GM18526 (cell line): ENCODE data around the gene SPECC1L.

ENCODE experiments used
- POLR2A ChIP-seq: IDR thresholded peaks from 3 replicates; pipeline ENCODE4 v1.6.1; 2011; ENCODE audit not compliant: insufficient read length; ENCODE audit errors: extremely low read depth

SPECC1L gene

DNA sequence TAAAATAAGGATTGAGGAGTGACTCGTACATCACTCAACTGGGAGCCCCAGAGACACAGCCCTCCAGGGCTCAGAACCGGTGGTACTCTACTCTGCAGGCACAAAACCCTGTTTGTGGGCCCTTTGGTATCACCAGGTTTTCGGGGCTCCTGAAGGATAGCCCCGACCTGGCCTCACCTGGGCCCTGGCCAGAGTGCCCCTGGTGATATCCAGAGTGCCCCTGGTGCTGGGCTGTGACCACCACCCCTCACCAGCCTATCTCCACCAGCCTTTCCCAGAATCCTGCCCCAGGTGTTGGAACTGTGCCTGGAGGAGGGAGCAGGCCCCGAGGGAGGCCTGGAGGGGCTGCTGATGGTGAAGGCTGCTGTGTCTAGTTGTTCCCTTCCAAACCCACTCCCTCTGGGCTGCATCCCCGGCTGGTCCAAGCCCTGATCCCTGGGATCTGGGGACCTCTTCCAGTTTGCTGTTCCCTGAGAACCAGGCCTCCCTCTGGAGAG lies 23.6 kb upstream of the SPECC1L start:
- TF ChIP-seq POLR2A = no peak

DNA sequence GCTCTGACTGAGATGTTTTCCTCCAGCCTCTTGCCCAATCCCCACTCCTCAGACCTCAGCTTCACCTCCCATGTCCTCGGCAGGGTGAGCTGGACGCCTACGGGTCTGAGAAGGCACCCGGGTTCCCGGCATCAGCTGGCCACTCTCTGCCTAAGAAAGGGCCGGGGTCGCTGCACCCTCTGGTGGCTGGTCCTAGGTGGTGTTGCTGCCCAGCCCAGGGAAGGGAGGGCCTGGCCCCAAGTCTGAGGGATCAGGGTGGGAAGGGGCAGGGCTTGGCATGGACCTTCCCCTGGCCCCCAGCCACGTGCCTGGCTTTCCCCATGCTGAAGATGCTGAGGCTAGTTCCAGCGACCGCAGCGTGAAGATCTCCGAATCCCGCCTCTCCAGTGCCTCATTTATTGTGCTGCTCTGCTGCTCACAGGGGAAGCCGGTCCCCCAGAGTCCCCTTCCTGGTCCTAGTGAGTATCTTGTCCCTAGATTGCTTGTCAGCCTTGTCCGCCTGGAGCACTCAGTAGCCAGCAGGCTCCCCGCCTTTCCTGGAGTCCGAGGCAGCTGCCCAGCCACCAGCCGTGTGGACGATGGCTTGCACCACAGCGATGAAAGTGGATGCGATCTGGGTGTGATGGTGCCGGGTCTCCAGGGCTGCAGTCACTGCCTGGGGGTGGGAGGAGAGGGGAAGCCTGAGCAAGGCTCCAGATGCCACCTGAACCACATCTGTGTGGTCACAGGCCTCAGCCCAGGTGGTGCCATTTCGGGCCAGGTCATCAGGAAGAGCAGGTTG lies 22.9 kb upstream of the SPECC1L start:
- TF ChIP-seq POLR2A = no peak

DNA sequence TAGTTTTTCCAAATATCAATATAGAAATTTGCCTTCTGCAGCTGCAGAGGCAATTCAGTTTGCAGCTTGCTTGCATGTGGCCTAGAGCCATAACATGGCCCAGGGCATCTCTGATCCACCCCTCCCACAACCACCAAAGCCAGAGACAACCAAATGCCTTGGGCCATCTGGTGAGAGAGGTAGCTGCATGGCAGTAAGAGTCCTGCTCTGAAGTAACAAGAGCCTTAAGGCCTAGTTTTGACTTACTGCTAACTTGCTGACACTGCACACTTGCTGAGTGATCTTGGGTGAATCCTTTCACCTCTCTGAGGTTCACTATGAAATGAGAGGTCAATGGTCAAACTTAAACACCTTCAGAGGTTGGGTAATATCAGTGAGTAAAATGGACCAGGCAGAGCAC lies 4.9 kb upstream of the SPECC1L start:
- no peak for TF ChIP-seq POLR2A

DNA sequence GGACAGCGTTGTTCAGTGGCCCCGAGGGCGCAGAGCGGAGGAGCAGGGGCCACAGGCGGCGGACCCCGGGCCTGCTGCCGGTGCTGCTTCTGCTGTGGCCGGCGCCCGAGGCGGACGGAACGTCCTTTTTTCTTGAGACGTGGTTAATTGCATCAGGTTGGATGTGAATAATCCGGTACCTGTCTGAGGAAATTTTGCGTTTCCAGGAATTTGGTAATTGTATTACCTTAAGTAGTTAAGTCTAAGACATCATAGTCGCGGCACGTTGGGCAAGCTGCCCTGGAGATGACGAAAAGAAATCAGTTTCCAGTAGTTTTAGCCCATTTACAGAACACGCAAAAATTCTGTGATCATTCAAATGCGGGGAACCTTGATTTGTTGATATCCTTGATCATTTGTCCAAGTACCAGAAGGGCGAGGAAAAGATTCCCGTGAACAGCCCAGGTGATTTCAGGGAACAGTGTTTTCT lies 789 bp downstream of the SPECC1L start:
- no peak for TF ChIP-seq POLR2A

DNA sequence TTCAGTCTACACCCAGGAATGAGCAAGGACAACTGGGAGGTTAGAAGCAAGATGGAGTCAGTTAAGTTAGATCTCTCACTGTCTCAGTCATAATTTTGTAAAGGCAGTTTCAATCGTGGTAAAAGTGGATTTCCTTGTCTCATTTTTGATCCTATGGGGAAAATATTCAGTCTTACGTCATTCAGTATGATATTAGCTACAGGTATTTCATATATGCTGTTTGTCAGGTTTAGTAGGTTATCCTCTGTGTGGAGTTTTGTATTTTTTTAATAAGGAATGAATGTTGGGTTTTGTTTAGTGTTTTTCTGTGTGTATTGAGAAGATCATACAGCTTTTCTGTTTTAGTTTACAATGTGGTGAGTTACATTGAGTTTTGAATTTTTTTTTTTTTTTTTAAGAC lies 11.8 kb downstream of the SPECC1L start:
- no peak for TF ChIP-seq POLR2A

DNA sequence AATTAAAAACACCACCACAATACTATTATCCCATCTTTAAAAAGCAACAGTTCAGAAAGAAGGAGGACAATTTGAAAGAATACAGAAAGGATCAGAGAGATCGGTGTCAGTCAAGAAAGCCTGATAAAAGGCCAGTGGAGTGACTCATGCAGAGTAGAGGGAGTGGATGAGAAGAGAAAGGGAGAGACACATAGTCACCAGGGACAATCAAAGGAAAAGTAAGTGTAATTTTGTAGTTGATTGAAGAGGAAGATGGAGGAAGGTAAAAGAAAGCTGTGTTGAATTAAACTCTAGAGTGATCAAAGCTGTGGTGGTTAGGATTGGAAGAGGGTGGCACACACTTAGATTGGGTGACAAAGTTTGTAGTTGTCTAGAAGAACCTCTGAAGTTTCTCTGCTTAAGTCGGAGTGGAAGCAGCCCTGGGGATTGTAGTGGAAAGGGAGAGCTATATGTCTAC lies 14.1 kb downstream of the SPECC1L start:
- TF ChIP-seq POLR2A = no peak

DNA sequence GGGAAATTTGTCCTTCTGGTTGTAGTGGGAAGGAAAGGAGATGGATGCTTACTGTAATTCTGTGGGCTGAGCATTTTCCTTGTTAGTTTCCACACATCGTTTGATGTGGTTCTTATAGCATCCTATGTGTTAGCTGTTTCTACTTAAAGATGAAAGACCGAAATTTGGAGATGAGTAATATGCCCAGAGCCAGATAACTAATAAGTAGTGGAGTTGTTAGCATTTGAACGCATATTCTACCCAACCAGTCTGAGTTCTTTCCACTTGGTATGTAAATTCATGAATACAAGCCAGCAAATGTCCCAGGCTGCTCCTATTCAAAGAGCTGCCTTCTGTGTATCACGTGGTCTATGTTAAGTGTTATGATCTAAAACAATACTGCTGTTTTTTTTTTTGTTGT lies 14.6 kb downstream of the SPECC1L start:
- TF ChIP-seq POLR2A = no peak

DNA sequence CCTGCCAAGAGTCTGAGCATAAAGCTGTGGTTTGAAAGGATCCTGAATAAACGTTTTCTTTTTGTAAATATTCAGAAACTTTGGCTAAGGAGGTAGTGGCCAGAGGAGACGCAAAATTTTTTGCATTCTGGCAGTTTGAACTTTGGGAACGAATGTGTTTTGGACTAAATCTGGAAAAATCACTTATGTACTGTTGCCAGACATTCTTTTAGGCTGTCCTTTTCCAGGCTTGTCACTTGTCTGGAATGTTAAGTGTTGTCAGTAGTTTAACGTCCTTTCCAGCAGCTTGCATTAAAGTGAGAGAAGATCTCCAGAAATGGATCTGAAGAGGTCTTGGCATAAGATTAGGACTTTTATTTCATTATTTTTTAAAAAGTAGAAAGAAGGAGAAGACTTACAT lies 18.5 kb downstream of the SPECC1L start:
- no peak for TF ChIP-seq POLR2A

DNA sequence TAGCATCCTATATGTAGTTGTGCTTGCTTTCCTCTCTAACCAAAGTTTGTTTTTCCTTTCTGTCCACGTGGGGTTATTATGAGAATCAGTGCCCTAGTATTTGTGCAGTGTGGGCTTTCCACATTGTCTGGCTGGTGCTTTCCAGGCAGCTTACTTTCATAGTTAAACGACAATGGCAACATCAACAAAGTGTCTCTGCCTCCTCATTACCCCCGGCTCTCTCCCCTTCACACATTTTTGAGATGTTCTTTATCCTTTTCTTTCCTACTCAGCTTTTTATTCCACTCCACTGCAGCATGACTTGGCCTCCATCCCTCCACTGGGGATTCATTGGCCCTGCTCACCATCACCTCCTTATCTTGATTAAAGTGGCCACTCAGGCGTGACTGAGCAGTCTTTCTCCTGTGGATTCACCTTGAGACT lies 19.1 kb downstream of the SPECC1L start:
- no peak for TF ChIP-seq POLR2A

DNA sequence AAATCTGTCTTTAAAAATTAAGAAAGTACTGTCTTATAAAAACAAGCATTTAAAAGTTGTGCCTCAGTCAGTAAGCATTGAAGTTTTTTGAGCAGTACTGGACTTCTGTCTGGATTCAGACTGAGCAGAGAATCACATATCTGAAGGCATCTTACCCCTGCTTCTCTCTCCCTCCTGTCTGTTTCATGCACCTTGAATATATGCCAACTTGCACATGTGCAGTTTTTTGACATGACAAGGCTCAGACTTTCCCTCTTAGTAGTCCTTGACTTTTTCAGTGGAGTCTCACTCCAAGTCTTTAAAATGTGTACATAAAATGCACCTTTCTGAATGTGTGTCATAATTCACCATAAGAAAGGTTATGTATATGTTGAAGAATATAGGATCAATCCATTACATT lies 19.8 kb downstream of the SPECC1L start:
- TF ChIP-seq POLR2A = no peak

DNA sequence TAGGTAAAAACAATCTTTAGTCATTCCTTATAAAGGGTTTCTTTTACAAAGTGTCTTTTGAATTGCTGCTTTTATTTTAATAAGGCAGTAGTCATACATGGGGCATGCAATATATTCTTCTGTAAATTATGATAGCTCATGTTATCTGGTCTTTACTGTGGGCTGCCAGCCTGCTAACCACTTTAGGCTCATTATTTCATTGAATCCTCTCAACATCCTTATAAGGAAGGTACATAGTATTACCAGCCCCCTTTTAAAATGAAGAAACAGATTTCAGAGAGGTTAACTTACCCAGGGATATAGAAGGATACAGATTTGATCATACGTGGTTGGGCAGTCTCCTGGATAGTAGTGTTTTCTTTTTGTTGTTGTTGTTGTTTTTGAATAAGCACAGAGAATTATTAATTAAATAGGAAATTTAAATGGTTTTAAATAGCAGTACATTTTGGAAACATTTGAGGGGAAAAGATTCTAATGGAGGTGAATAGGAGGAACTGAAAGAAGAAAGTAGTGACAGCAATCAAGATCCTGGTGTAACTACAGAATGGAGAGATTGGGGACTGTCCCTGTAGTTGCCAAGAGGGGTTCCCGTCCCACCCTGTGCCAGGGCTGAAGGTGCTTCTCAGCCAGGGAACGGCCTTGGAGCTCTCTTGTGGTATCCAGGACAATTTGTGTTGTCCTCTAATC lies 21.0 kb downstream of the SPECC1L start:
- no peak for TF ChIP-seq POLR2A

DNA sequence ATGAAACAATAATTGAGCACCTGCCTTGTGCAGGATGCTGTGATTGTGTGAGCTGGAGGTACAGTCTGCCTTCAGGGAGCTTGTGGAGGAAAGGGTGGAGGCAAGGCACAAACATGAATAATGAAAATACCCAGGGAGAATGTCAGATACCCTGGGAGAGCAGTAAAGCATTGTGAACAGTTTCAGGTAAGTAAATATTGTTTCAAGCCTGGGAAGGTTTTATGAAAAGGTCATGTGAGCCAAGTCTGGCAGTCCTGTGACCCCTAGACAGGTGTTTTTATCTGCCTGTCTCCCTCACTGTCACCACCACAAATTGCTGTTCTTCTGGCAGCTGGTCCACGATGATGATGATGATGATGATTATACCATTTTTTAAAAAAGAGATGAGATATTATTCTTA lies 32.0 kb downstream of the SPECC1L start:
- no peak for TF ChIP-seq POLR2A

DNA sequence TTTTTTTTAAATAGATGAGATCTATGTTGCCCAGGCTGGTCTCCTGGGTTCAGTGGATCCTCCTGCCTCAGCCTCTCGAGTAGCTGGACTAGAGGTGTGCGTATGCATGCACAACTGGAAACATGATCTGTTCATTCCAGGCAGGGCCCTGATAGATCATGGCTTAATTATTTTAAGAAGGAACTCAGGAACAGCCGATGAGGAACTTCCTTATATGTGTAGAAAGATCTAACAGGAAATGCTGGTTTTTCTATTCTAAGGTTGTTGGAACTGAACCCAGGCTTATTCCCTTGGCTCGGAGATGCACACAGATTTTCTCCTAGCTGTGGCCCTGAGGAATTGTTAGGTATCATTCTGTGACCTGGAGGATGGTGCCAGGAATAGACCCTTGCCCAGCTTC lies 32.4 kb downstream of the SPECC1L start:
- TF ChIP-seq POLR2A = no peak

DNA sequence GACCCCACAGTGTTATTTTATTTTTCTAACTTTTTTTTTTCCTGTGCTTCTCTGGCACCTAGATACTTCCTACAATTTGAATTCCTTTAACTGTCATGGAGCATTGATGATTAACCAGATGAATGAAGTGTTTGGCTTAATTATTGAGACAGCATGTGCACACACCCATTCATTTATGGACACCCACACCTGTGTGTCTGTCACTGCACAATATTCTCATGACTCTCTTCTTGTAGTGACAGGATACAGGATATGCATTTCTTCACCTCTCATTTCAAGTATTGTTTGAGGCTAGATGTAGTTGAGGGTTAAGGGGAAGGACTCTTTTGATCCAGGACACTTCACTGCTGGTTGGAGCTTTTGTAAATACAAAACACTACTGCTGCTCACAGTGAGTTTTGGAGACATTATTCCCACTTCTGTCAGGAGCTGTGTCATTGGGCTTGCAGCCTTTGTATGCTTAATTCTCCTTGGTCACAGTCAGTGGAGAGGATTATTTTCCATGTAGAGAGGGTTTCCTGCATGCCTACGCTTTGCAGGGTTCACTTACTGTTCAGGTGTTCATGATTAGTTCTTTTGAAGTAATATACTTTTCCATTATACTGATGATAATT lies 33.5 kb downstream of the SPECC1L start:
- TF ChIP-seq POLR2A = no peak

DNA sequence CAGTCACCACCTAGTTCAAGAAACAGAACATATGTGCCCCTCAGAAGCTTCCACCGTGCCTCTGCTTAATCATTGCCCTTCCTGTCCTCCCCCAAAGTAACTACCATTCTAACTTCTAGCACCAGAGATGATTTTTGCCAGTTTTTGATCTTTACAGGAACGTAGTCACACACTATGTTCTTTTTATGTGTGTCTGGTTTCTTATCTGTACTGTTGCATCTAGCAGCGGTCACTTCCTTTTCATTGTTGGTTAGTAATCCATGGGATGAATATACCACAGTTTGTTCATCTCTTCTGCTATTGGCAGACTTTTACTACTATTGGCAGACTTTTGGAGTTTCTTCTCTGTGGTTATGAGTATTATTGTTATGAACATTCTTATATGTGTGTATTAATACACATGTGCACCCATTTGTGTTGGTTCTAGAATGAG lies 34.6 kb downstream of the SPECC1L start:
- no peak for TF ChIP-seq POLR2A

DNA sequence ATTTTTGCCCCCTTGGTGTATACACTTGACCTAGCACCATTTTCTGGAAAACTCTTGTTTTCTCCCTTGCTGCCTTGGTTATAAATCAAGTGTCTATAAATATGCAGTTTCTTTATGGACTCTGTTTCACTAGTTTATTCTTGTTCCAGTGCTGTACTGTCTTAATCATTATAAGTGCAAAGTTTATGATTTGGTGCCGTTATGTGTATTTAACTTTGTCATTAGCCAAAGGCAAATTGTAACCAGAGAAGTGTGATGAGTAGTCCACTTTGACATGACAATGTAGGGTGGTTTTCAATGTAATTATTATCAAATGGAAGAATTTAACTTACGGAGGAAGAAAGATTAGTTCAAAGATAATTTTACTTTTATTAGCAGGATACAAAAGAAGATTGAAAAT lies 40.3 kb downstream of the SPECC1L start:
- TF ChIP-seq POLR2A = no peak
